Naive thymus-derived CD4-positive, alpha-beta T cell (primary cell): ENCODE results near the gene SNX30. TPM values are rescaled to one million over a fixed set of nuclear protein-coding genes. Genes with fewer than 3 reads are reported as not detected.
A peak's percentile ranks its signal among the peaks of the same experiment; 100 is the strongest.

Source experiments
- ATAC-seq: fragments of 150-1000 bp; cut with Tn5 transposase; 2 replicates; pipeline ENCODE4 v1.10.0; 2021; ENCODE audit warnings: mild to moderate bottlenecking, moderate library complexity
- CTCF ChIA-PET: fragments of 350-600 bp; sonication (Branson Sonifier 250); formaldehyde crosslinking; loops from one replicate; lab custom pipeline; 2021; ENCODE audit warnings: antibody characterized with exemption; lab: Charles Lee
- POLR2A ChIA-PET: fragments of 350-600 bp; sonication (Branson Sonifier 250); formaldehyde crosslinking; loops from one replicate; lab custom pipeline; 2021; ENCODE audit warnings: antibody characterized with exemption, inconsistent platforms; lab: Charles Lee
- DNase-seq, 9 donors: peaks; one replicate each; pipeline versions ENCODE4 v3.0.0 to v3.0.0-alpha.2; 2020 to 2022; ENCODE audit warnings: mixed read lengths in 1 of 9
- H3K27ac ChIP-seq: one replicate; pipeline ENCODE4 v1.7.0; 2013; ENCODE audit warnings: mild to moderate bottlenecking, low read depth, low read length, moderate library complexity
- H3K27me3 ChIP-seq, 2 donors: one replicate each; pipeline ENCODE4 v1.7.0; 2013; ENCODE audit warnings: low read length in 2 of 2, mild to moderate bottlenecking in 2 of 2, moderate library complexity in 2 of 2; ENCODE audit not compliant: control insufficient read depth in 2 of 2, insufficient read depth in 2 of 2
- H3K36me3 ChIP-seq, 3 experiments: 1 replicate in 2 of 3; 2 replicates in 1 of 3; pipeline ENCODE4 v1.7.0; 2013; ENCODE audit warnings: low read length in 3 of 3, mild to moderate bottlenecking in 3 of 3, moderate library complexity in 1 of 3; ENCODE audit not compliant: insufficient read depth in 3 of 3, control insufficient read depth in 2 of 3
- H3K4me1 ChIP-seq, 2 donors: one replicate each; pipeline ENCODE4 v1.7.0; 2013; ENCODE audit warnings: low read length in 2 of 2, mild to moderate bottlenecking in 2 of 2, moderate library complexity in 1 of 2; ENCODE audit not compliant: control insufficient read depth in 2 of 2, insufficient read depth in 2 of 2
- H3K4me3 ChIP-seq: 2 replicates; pipeline ENCODE4 v1.7.0; 2013; ENCODE audit warnings: mild to moderate bottlenecking, low read length
- H3K9me3 ChIP-seq, 3 experiments: 1 replicate in 2 of 3; 2 replicates in 1 of 3; pipeline ENCODE4 v1.7.0; 2013; ENCODE audit warnings: low read length in 3 of 3; ENCODE audit not compliant: control insufficient read depth in 2 of 3
- H3K27ac Mint-ChIP-seq, 9 donors: one replicate each; pipeline ENCODE4 v1.8.0; 2020 to 2022; ENCODE audit warnings: mixed read lengths in 9 of 9, mild to moderate bottlenecking in 8 of 9, moderate library complexity in 5 of 9, inconsistent platforms in 2 of 9
- H3K27me3 Mint-ChIP-seq, 5 donors: one replicate each; pipeline ENCODE4 v1.8.0; 2021 to 2022; ENCODE audit warnings: mixed read lengths in 5 of 5, mild to moderate bottlenecking in 1 of 5
- H3K36me3 Mint-ChIP-seq, 5 donors: one replicate each; pipeline ENCODE4 v1.8.0; 2020 to 2022; ENCODE audit warnings: mixed read lengths in 5 of 5, mild to moderate bottlenecking in 3 of 5, inconsistent platforms in 1 of 5
- H3K4me1 Mint-ChIP-seq, 7 donors: one replicate each; pipeline ENCODE4 v1.8.0; 2020 to 2022; ENCODE audit warnings: mixed read lengths in 7 of 7, mild to moderate bottlenecking in 3 of 7, inconsistent platforms in 1 of 7
- H3K4me3 Mint-ChIP-seq, 10 donors: one replicate each; pipeline ENCODE4 v1.8.0; 2020 to 2022; ENCODE audit warnings: mild to moderate bottlenecking in 10 of 10, mixed read lengths in 10 of 10, moderate library complexity in 6 of 10, inconsistent platforms in 2 of 10
- H3K9me3 Mint-ChIP-seq, 11 donors: one replicate each; pipeline ENCODE4 v1.8.0; 2020 to 2022; ENCODE audit warnings: mixed read lengths in 11 of 11, mild to moderate bottlenecking in 4 of 11, inconsistent platforms in 1 of 11, moderate library complexity in 1 of 11
- intact Hi-C, 2 donors: fragments of 100-400 bp; cut with micrococcal nuclease; formaldehyde crosslinking; loops; one replicate each; pipeline ENCODE4 v1.15.1; 2023
- polyA plus RNA-seq, 2 donors: library from polyadenylated mRNA; unstranded; fragments of 300-500 nt; fragmentation: Illumina TruSeq; gene quantifications; one replicate each; pipeline ENCODE4 v1.2.3, GENCODE V29; 2021
- total RNA-seq, 6 experiments: library from RNA in 5 of 6; stranded (reverse) in 5 of 6; gene quantifications; 1 replicate in 5 of 6; 2 replicates in 1 of 6; pipeline ENCODE4 v1.2.3 and lab custom pipeline; 2021 to 2026

SNX30 gene
- total and polyA plus RNA-seq, 7 experiments from 2014 or later = 0.98 to 15.8 (median 8.4) TPM

GRCh38 chr9:112795921-112796320, 45.4 kb downstream of the SNX30 start:
- ATAC-seq (no peak), DNase-seq (no peak)
- H3K4me1 ChIP-seq = no peaks in the 10 kb centered on the region
- H3K9me3 ChIP-seq = no peaks in the 10 kb centered on the region
- no peak overlapping the region for H3K4me3 ChIP-seq
- no peaks in the 10 kb centered on the region for H3K27me3 ChIP-seq
- H3K36me3 ChIP-seq = no peaks in the 10 kb centered on the region
- intact Hi-C loops = loop anchor here (10.0 kb wide), 3 partner anchors 231 to 711 kb away; no protein-coding TSS in a partner anchor
- ChIA-PET CTCF (no interaction called here), POLR2A (no interaction called here)
- no peaks in the 10 kb centered on the region for H3K9me3 Mint-ChIP-seq
- H3K27ac Mint-ChIP-seq = peak overlapping the region in 2 of 9 donors; percentile 9 to 10
- H3K36me3 Mint-ChIP-seq = no peaks in the 10 kb centered on the region
- H3K27ac ChIP-seq = no peak overlapping the region
- no peaks in the 10 kb centered on the region for H3K27me3 Mint-ChIP-seq
- H3K4me1 Mint-ChIP-seq = peaks cover 0 to 12% (median 6%) of the 10 kb centered on the region in 7 donors
- H3K4me3 Mint-ChIP-seq = no peak overlapping the region

GRCh38 chr9:112796485-112796884, 45.9 kb downstream of the SNX30 start:
- ATAC-seq = no peak
- intact Hi-C loops = loop anchor here (10.0 kb wide), 3 partner anchors 232 to 712 kb away; no protein-coding TSS in a partner anchor
- no peaks in the 10 kb centered on the region for H3K9me3 ChIP-seq
- H3K4me1 ChIP-seq = no peaks in the 10 kb centered on the region
- H3K27ac Mint-ChIP-seq = peak overlapping the region in 2 of 9 donors; percentile 13 to 16
- no peaks in the 10 kb centered on the region for H3K27me3 Mint-ChIP-seq
- H3K4me1 Mint-ChIP-seq = peaks cover 0 to 12% (median 6%) of the 10 kb centered on the region in 7 donors
- H3K36me3 ChIP-seq = no peaks in the 10 kb centered on the region
- no peaks in the 10 kb centered on the region for H3K27me3 ChIP-seq
- H3K9me3 Mint-ChIP-seq = no peaks in the 10 kb centered on the region
- POLR2A ChIA-PET = no interaction called here
- CTCF ChIA-PET = no interaction called here
- no peak overlapping the region for H3K27ac ChIP-seq
- no peak for DNase-seq
- H3K4me3 Mint-ChIP-seq = no peak overlapping the region
- no peak overlapping the region for H3K4me3 ChIP-seq
- H3K36me3 Mint-ChIP-seq = no peaks in the 10 kb centered on the region

GRCh38 chr9:112809351-112809848, 58.8 kb downstream of the SNX30 start:
- Mint-ChIP-seq H3K4me1 (peaks cover 0 to 5% (median 3%) of the 10 kb centered on the region in 7 donors), H3K4me3 (no peak overlapping the region), H3K36me3 (peaks cover 3 to 30% (median 17%) of the 10 kb centered on the region in 5 donors), H3K27me3 (no peaks in the 10 kb centered on the region), H3K9me3 (peaks cover 0 to 4% (median 0%) of the 10 kb centered on the region in 11 donors), H3K27ac (no peak overlapping the region)
- no peak for DNase-seq
- Histone ChIP-seq H3K27ac (no peak overlapping the region), H3K36me3 (peaks cover 0 to 5% (median 0%) of the 10 kb centered on the region in 3 experiments), H3K27me3 (no peaks in the 10 kb centered on the region), H3K9me3 (no peaks in the 10 kb centered on the region), H3K4me1 (no peaks in the 10 kb centered on the region), H3K4me3 (no peak overlapping the region)
- CTCF ChIA-PET = no interaction called here
- ATAC-seq = peak; percentile 79
- POLR2A ChIA-PET = no interaction called here
- intact Hi-C loops = no loop called here

GRCh38 chr9:112809906-112810305, 59.3 kb downstream of the SNX30 start:
- Histone ChIP-seq H3K27ac (no peak overlapping the region), H3K4me3 (no peak overlapping the region), H3K27me3 (no peaks in the 10 kb centered on the region), H3K4me1 (no peaks in the 10 kb centered on the region), H3K9me3 (no peaks in the 10 kb centered on the region), H3K36me3 (peaks cover 0 to 5% (median 0%) of the 10 kb centered on the region in 3 experiments)
- peaks cover 0 to 2% (median 0%) of the 10 kb centered on the region in 7 donors for H3K4me1 Mint-ChIP-seq
- intact Hi-C loops = no loop called here
- no peaks in the 10 kb centered on the region for H3K9me3 Mint-ChIP-seq
- H3K36me3 Mint-ChIP-seq = peaks cover 0 to 25% (median 12%) of the 10 kb centered on the region in 5 donors
- ChIA-PET CTCF (no interaction called here), POLR2A (no interaction called here)
- no peak overlapping the region for H3K27ac Mint-ChIP-seq
- no peaks in the 10 kb centered on the region for H3K27me3 Mint-ChIP-seq
- DNase-seq (no peak), ATAC-seq (no peak)
- H3K4me3 Mint-ChIP-seq = no peak overlapping the region

GRCh38 chr9:112810696-112811490, 60.3 kb downstream of the SNX30 start:
- no peaks in the 10 kb centered on the region for H3K27me3 ChIP-seq
- H3K4me3 ChIP-seq = no peak overlapping the region
- Mint-ChIP-seq H3K9me3 (no peaks in the 10 kb centered on the region), H3K27me3 (no peaks in the 10 kb centered on the region), H3K36me3 (peaks cover 0 to 19% (median 7%) of the 10 kb centered on the region in 5 donors), H3K4me3 (no peak overlapping the region), H3K27ac (no peak overlapping the region), H3K4me1 (peaks cover 0 to 2% (median 0%) of the 10 kb centered on the region in 7 donors)
- no peak overlapping the region for H3K27ac ChIP-seq
- POLR2A ChIA-PET = no interaction called here
- H3K4me1 ChIP-seq = no peaks in the 10 kb centered on the region
- no peak for DNase-seq
- intact Hi-C loops = no loop called here
- H3K9me3 ChIP-seq = no peaks in the 10 kb centered on the region
- H3K36me3 ChIP-seq = peaks cover 0 to 5% (median 0%) of the 10 kb centered on the region in 3 experiments
- ATAC-seq = no peak
- CTCF ChIA-PET = no interaction called here

- intact Hi-C loops = no loop called here
- H3K27ac ChIP-seq = no peak overlapping the region
- H3K4me1 ChIP-seq = no peaks in the 10 kb centered on the region
- no peaks in the 10 kb centered on the region for H3K27me3 Mint-ChIP-seq
- H3K4me3 Mint-ChIP-seq = no peak overlapping the region
- CTCF ChIA-PET = no interaction called here
- H3K36me3 ChIP-seq = no peaks in the 10 kb centered on the region
- ATAC-seq = no peak
- H3K4me1 Mint-ChIP-seq = peaks cover 0 to 4% (median 0%) of the 10 kb centered on the region in 7 donors
- no peaks in the 10 kb centered on the region for H3K27me3 ChIP-seq
- no peaks in the 10 kb centered on the region for H3K9me3 ChIP-seq
- H3K27ac Mint-ChIP-seq = no peak overlapping the region
- H3K4me3 ChIP-seq = no peak overlapping the region
- peaks cover 0 to 14% (median 6%) of the 10 kb centered on the region in 5 donors for H3K36me3 Mint-ChIP-seq
- POLR2A ChIA-PET = no interaction called here
- no peaks in the 10 kb centered on the region for H3K9me3 Mint-ChIP-seq
- no peak for DNase-seq
Observed at GRCh38 chr9:112811518-112811917, 61.0 kb downstream of the SNX30 start.
